H9 (cell line): ENCODE measurements around the gene OSGIN1. TPM values are rescaled to one million over a fixed set of nuclear protein-coding genes. Genes with fewer than 3 reads are reported as not detected.

Experiments used
- DNase-seq: peaks from one replicate; pipeline ENCODE4 v3.0.0-alpha.2; 2017
- H2AFZ ChIP-seq: one replicate; pipeline ENCODE4 v1.6.1; 2013; ENCODE audit warnings: mild to moderate bottlenecking, low read length, control low read depth, moderate library complexity
- H2AK5ac ChIP-seq: 2 replicates; pipeline ENCODE4 v1.6.1; 2013; ENCODE audit warnings: low read length, control low read depth, mixed read lengths; ENCODE audit not compliant: insufficient read length
- H2BK120ac ChIP-seq: one replicate; pipeline ENCODE4 v1.6.1; 2013; ENCODE audit warnings: low read depth, mild to moderate bottlenecking, low read length, control low read depth, inconsistent platforms; ENCODE audit not compliant: poor library complexity, severe bottlenecking
- H2BK12ac ChIP-seq: 2 replicates; pipeline ENCODE4 v1.6.1; 2013; ENCODE audit warnings: low read length, control low read depth, mixed read lengths, low read depth; ENCODE audit not compliant: insufficient read length
- H2BK15ac ChIP-seq: 2 replicates; pipeline ENCODE4 v1.6.1; 2013; ENCODE audit warnings: low read depth, low read length, control low read depth
- H2BK20ac ChIP-seq: one replicate; pipeline ENCODE4 v1.6.1; 2013; ENCODE audit warnings: low read depth, mild to moderate bottlenecking, low read length, control low read depth, inconsistent platforms; ENCODE audit not compliant: poor library complexity, severe bottlenecking
- H2BK5ac ChIP-seq: 2 replicates; pipeline ENCODE4 v1.6.1; 2013; ENCODE audit warnings: low read length, control low read depth, mixed read lengths; ENCODE audit not compliant: insufficient read length
- H3K14ac ChIP-seq: 2 replicates; pipeline ENCODE4 v1.6.1; 2013; ENCODE audit warnings: low read length, control low read depth; ENCODE audit not compliant: insufficient read depth
- H3K18ac ChIP-seq: 2 replicates; pipeline ENCODE4 v1.6.1; 2013; ENCODE audit warnings: low read depth, mild to moderate bottlenecking, mixed read lengths, low read length, control low read depth; ENCODE audit not compliant: insufficient read length
- H3K23ac ChIP-seq: 2 replicates; pipeline ENCODE4 v1.6.1; 2013; ENCODE audit warnings: low read length, control low read depth, mixed read lengths, low read depth; ENCODE audit not compliant: insufficient read length
- H3K23me2 ChIP-seq: 2 replicates; pipeline ENCODE4 v1.6.1; 2013; ENCODE audit warnings: low read depth, mild to moderate bottlenecking, mixed read lengths, low read length, control low read depth; ENCODE audit not compliant: insufficient read length, poor library complexity, severe bottlenecking
- H3K27ac ChIP-seq: 2 replicates; pipeline ENCODE4 v1.5.1; 2013; ENCODE audit warnings: low read length, control low read depth, mixed read lengths, low read depth; ENCODE audit not compliant: insufficient read length
- H3K27me3 ChIP-seq: 2 replicates; pipeline ENCODE4 v1.6.1; 2013; ENCODE audit warnings: low read length, control low read depth, inconsistent platforms; ENCODE audit not compliant: insufficient read depth
- H3K4ac ChIP-seq: 2 replicates; pipeline ENCODE4 v1.6.1; 2013; ENCODE audit warnings: low read depth, mild to moderate bottlenecking, control low read depth, inconsistent platforms, low read length, moderate library complexity
- H3K4me1 ChIP-seq: 2 replicates; pipeline ENCODE4 v1.6.1; 2013; ENCODE audit warnings: low read length, control low read depth, inconsistent platforms; ENCODE audit not compliant: insufficient read depth
- H3K4me2 ChIP-seq: 2 replicates; pipeline ENCODE4 v1.6.1; 2013; ENCODE audit warnings: low read length, control low read depth, mixed read lengths; ENCODE audit not compliant: insufficient read length, insufficient read depth
- H3K56ac ChIP-seq: 2 replicates; pipeline ENCODE4 v1.6.1; 2013; ENCODE audit warnings: low read depth, mild to moderate bottlenecking, mixed read lengths, low read length, control low read depth; ENCODE audit not compliant: insufficient read length
- H3K79me1 ChIP-seq: 2 replicates; pipeline ENCODE4 v1.6.1; 2013; ENCODE audit warnings: low read depth, mild to moderate bottlenecking, moderate library complexity, low read length, control low read depth, inconsistent platforms; ENCODE audit not compliant: insufficient read depth, poor library complexity, severe bottlenecking
- H3K79me2 ChIP-seq: 2 replicates; pipeline ENCODE4 v1.6.1; 2013; ENCODE audit warnings: low read length, control low read depth, inconsistent platforms; ENCODE audit not compliant: insufficient read depth
- H3K9ac ChIP-seq: 2 replicates; pipeline ENCODE4 v1.6.1; 2013; ENCODE audit warnings: low read length, control low read depth, mixed read lengths; ENCODE audit not compliant: insufficient read length; ENCODE audit errors: extremely low read depth
- H3K9me3 ChIP-seq: one replicate; pipeline ENCODE4 v1.6.1; 2013; ENCODE audit warnings: low read depth, low read length, inconsistent platforms; ENCODE audit not compliant: control insufficient read depth
- H3T11ph ChIP-seq: one replicate; pipeline ENCODE4 v1.6.1; 2013; ENCODE audit warnings: mild to moderate bottlenecking, low read length, control low read depth, inconsistent platforms
- H4K20me1 ChIP-seq: one replicate; pipeline ENCODE4 v1.6.1; 2013; ENCODE audit not compliant: control insufficient read depth, insufficient read length, insufficient read depth
- H4K5ac ChIP-seq: 2 replicates; pipeline ENCODE4 v1.6.1; 2013; ENCODE audit warnings: low read depth, mild to moderate bottlenecking, mixed read lengths, low read length, control low read depth; ENCODE audit not compliant: insufficient read length
- H4K8ac ChIP-seq: replicated peaks from 2 replicates; pipeline ENCODE4 v1.6.1; 2013; ENCODE audit warnings: low read length, control low read depth, mixed read lengths, low read depth; ENCODE audit not compliant: insufficient read length
- H4K91ac ChIP-seq: 2 replicates; pipeline ENCODE4 v1.6.1; 2013; ENCODE audit warnings: low read depth, mild to moderate bottlenecking, moderate library complexity, mixed read lengths, low read length, control low read depth; ENCODE audit not compliant: insufficient read length
- H3K27ac Mint-ChIP-seq, 3 experiments: 2 replicates in 2 of 3; 3 replicates in 1 of 3; pipeline ENCODE4 v1.8.0; 2020 to 2021; ENCODE audit warnings: mixed read lengths in 3 of 3, mild to moderate bottlenecking in 1 of 3, moderate library complexity in 1 of 3
- H3K27me3 Mint-ChIP-seq: 2 replicates; pipeline ENCODE4 v1.8.0; 2021; ENCODE audit warnings: low read depth, mild to moderate bottlenecking, moderate library complexity, mixed read lengths
- H3K36me3 Mint-ChIP-seq, 3 experiments: 2 replicates in 2 of 3; 3 replicates in 1 of 3; pipeline ENCODE4 v1.8.0; 2020 to 2021; ENCODE audit warnings: low read depth in 3 of 3, mixed read lengths in 3 of 3; ENCODE audit not compliant: insufficient read depth in 1 of 3
- H3K4me1 Mint-ChIP-seq, 2 experiments: 2 replicates each; pipeline ENCODE4 v1.8.0; 2020; ENCODE audit warnings: mixed read lengths in 2 of 2
- H3K4me3 Mint-ChIP-seq, 2 experiments: 2 replicates in 1 of 2; 3 replicates in 1 of 2; pipeline ENCODE4 v1.8.0; 2020 to 2021; ENCODE audit warnings: mild to moderate bottlenecking in 2 of 2, mixed read lengths in 2 of 2, moderate library complexity in 1 of 2
- H3K9me3 Mint-ChIP-seq, 2 experiments: 2 replicates in 1 of 2; 3 replicates in 1 of 2; pipeline ENCODE4 v1.8.0; 2020; ENCODE audit warnings: mild to moderate bottlenecking in 2 of 2, mixed read lengths in 2 of 2, moderate library complexity in 1 of 2
- WGBS: extraction: QIAGEN DNeasy Blood & Tissue Kit; methylation state at CpG from one replicate; pipeline ENCODE4 v1.1.7; 2013; ENCODE audit warnings: missing lambda C conversion rate, low lambda C conversion rate, mixed read lengths; ENCODE audit not compliant: insufficient read length; ENCODE audit errors: extremely low coverage; 5-methylcytosine and 5-hydroxymethylcytosine counted together
- total RNA-seq: library from RNA; stranded (reverse); gene quantifications from 2 replicates; pipeline ENCODE4 v1.2.1, GENCODE V29; 2021
- TF ChIP-seq, protein P1 (sequence below): fragments of 200-600 bp; sonication (generic); conservative IDR thresholded peaks from 3 replicates; pipeline ENCODE4 v1.8.0; 2021; ENCODE audit warnings: antibody characterized with exemption, mild to moderate bottlenecking

OSGIN1 gene
- total RNA-seq, 1 experiment from 2014 or later = 0.63 TPM

DNA sequence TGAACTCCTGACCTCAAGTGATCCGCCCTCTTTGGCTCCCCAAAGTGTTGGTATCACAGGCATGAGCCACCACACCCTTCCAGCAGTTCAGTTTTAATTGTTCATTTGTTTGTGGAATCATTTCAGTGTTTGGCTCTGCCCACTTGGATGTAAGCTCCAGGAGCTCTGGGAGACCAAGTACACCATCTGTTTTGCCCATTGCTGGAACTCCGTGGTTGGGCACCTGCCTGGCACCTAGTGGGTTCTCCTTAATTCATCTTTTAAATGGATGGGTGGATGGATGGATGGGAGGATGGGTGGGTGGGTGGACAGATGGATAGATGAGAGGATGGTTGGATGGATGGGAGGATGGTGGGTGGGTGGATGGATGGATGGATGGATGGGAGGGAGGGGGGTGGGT, 14.1 kb downstream of the OSGIN1 start:
- H3K9me3 Mint-ChIP-seq = no peaks in the 10 kb centered on the region; a peak in 1 of 5 replicates
- no peak for DNase-seq
- no peak overlapping the region for H2BK20ac ChIP-seq
- H3K36me3 Mint-ChIP-seq = no peaks in the 10 kb centered on the region
- H3K9me3 ChIP-seq = no peaks in the 10 kb centered on the region
- H3K23me2 ChIP-seq = peaks cover 6% of the 10 kb centered on the region
- no peak overlapping the region for H3K23ac ChIP-seq
- no CpG with 5 or more reads among the region's 2 CpGs for WGBS
- no peak overlapping the region for H2AK5ac ChIP-seq
- H4K20me1 ChIP-seq = peaks cover 3% of the 10 kb centered on the region
- TF ChIP-seq, protein P1, sequence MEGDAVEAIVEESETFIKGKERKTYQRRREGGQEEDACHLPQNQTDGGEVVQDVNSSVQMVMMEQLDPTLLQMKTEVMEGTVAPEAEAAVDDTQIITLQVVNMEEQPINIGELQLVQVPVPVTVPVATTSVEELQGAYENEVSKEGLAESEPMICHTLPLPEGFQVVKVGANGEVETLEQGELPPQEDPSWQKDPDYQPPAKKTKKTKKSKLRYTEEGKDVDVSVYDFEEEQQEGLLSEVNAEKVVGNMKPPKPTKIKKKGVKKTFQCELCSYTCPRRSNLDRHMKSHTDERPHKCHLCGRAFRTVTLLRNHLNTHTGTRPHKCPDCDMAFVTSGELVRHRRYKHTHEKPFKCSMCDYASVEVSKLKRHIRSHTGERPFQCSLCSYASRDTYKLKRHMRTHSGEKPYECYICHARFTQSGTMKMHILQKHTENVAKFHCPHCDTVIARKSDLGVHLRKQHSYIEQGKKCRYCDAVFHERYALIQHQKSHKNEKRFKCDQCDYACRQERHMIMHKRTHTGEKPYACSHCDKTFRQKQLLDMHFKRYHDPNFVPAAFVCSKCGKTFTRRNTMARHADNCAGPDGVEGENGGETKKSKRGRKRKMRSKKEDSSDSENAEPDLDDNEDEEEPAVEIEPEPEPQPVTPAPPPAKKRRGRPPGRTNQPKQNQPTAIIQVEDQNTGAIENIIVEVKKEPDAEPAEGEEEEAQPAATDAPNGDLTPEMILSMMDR = no peak
- H4K91ac ChIP-seq = no peak overlapping the region
- H4K5ac ChIP-seq = no peak overlapping the region
- H2BK120ac ChIP-seq = no peak overlapping the region
- peaks cover 9 to 34% of the 10 kb centered on the region in 2 experiments for H3K4me1 Mint-ChIP-seq
- no peak overlapping the region for H3K27ac Mint-ChIP-seq
- H3K27ac ChIP-seq = no peak overlapping the region
- peaks cover 2% of the 10 kb centered on the region; the same call in 1 of the 2 replicates for H3K27me3 ChIP-seq
- no peak overlapping the region for H3K14ac ChIP-seq
- H3K4me2 ChIP-seq = no peak overlapping the region
- no peak overlapping the region for H3K9ac ChIP-seq
- no peaks in the 10 kb centered on the region for H3K79me2 ChIP-seq
- H3K56ac ChIP-seq = no peak overlapping the region
- no peak overlapping the region for H2BK15ac ChIP-seq
- H4K8ac ChIP-seq = no peak overlapping the region
- peaks cover 13% of the 10 kb centered on the region for H3K27me3 Mint-ChIP-seq
- no peak overlapping the region for H2BK12ac ChIP-seq
- H3K4me1 ChIP-seq = no peaks in the 10 kb centered on the region
- H3K18ac ChIP-seq = no peak overlapping the region
- no peak overlapping the region for H3K4ac ChIP-seq
- no peak overlapping the region for H3T11ph ChIP-seq
- no peak overlapping the region for H2BK5ac ChIP-seq
- no peaks in the 10 kb centered on the region for H3K79me1 ChIP-seq
- no peak overlapping the region for H2AFZ ChIP-seq
- peak overlapping the region in 1 of 2 experiments; percentile 48; a peak in 2 of 5 replicates for H3K4me3 Mint-ChIP-seq
